GM23338 (cell line): ENCODE data around the gene TMEM200A. TPM values are rescaled to one million over a fixed set of nuclear protein-coding genes. Genes with fewer than 3 reads are reported as not detected.

Experiments
- ATAC-seq: fragments of 200-7000 bp; cut with Tn5 transposase; 3 replicates; pipeline ENCODE4 v1.9.1; 2020
- DNase-seq: peaks from one replicate; pipeline ENCODE4 v3.0.0-alpha.2; 2015; ENCODE audit warnings: low spot score
- H2AFZ ChIP-seq: fragments of 200-600 bp; sonication (generic); 2 replicates; pipeline ENCODE4 v1.8.0; 2016; ENCODE audit warnings: antibody characterized with exemption, mild to moderate bottlenecking, moderate library complexity
- H3F3A ChIP-seq: fragments of 200-600 bp; sonication (generic); replicated peaks from 2 replicates; pipeline ENCODE4 v1.8.0; 2017; ENCODE audit warnings: antibody characterized with exemption, mixed run types, low read depth
- H3K27ac ChIP-seq: fragments of 200-600 bp; sonication (generic); 2 replicates; pipeline ENCODE4 v1.6.1; 2016; ENCODE audit warnings: low read depth
- H3K27me3 ChIP-seq: fragments of 200-600 bp; sonication (generic); 2 replicates; pipeline ENCODE4 v1.8.0; 2016; ENCODE audit warnings: mild to moderate bottlenecking, mixed run types, moderate library complexity; ENCODE audit not compliant: insufficient read depth
- H3K36me3 ChIP-seq: fragments of 200-600 bp; sonication (generic); 2 replicates; pipeline ENCODE4 v1.8.0; 2016; ENCODE audit warnings: mild to moderate bottlenecking; ENCODE audit not compliant: insufficient read depth
- H3K4me1 ChIP-seq: fragments of 200-600 bp; sonication (generic); 2 replicates; pipeline ENCODE4 v1.8.0; 2016; ENCODE audit warnings: mild to moderate bottlenecking, moderate library complexity; ENCODE audit not compliant: insufficient read depth
- H3K4me2 ChIP-seq: fragments of 200-600 bp; sonication (generic); 2 replicates; pipeline ENCODE4 v1.7.1; 2017; ENCODE audit warnings: mixed run types
- H3K4me3 ChIP-seq: fragments of 200-600 bp; sonication (generic); 2 replicates; pipeline ENCODE4 v1.6.1; 2016; ENCODE audit warnings: mixed run types
- H3K79me2 ChIP-seq: fragments of 200-600 bp; sonication (generic); replicated peaks from 2 replicates; pipeline ENCODE4 v1.8.0; 2017; ENCODE audit warnings: mild to moderate bottlenecking; ENCODE audit not compliant: insufficient read depth
- H3K9me2 ChIP-seq: fragments of 200-600 bp; sonication (generic); 2 replicates; pipeline ENCODE4 v1.8.0; 2017; ENCODE audit not compliant: insufficient read depth
- H4K20me1 ChIP-seq: fragments of 200-600 bp; sonication (generic); replicated peaks from 2 replicates; pipeline ENCODE4 v1.8.0; 2017; ENCODE audit warnings: mild to moderate bottlenecking; ENCODE audit not compliant: insufficient read depth
- H3K27ac Mint-ChIP-seq: 2 replicates; pipeline ENCODE4 v1.8.0; 2020; ENCODE audit warnings: inconsistent platforms, mild to moderate bottlenecking, moderate library complexity, mixed read lengths
- H3K27me3 Mint-ChIP-seq: 3 replicates; pipeline ENCODE4 v1.8.0; 2022; ENCODE audit warnings: low read depth, mild to moderate bottlenecking, moderate library complexity, mixed read lengths, inconsistent platforms; ENCODE audit not compliant: insufficient read depth, poor library complexity
- H3K36me3 Mint-ChIP-seq: 3 replicates; pipeline ENCODE4 v1.8.0; 2021; ENCODE audit warnings: low read depth, mild to moderate bottlenecking, inconsistent platforms, moderate library complexity, mixed read lengths
- H3K4me1 Mint-ChIP-seq: 3 replicates; pipeline ENCODE4 v1.8.0; 2020; ENCODE audit warnings: mild to moderate bottlenecking, inconsistent platforms, mixed read lengths
- H3K4me3 Mint-ChIP-seq: 3 replicates; pipeline ENCODE4 v1.8.0; 2021; ENCODE audit warnings: moderate library complexity, mild to moderate bottlenecking, inconsistent platforms, mixed read lengths
- H3K9me3 Mint-ChIP-seq: 3 replicates; pipeline ENCODE4 v1.8.0; 2020; ENCODE audit warnings: moderate library complexity, mild to moderate bottlenecking, inconsistent platforms, mixed read lengths
- CREB1 ChIP-seq: fragments of 250-450 bp; sonication (Bioruptor Pico); IDR thresholded peaks from 2 replicates; pipeline ENCODE4 v1.5.0; 2020; ENCODE audit warnings: low read depth, mild to moderate bottlenecking, moderate library complexity
- CTCF ChIP-seq, 2 experiments: fragments of 200-600 bp in 1 of 2; sonication (generic) in 1 of 2; conservative IDR thresholded peaks; 2 replicates each; pipeline versions ENCODE4 v1.5.1 to v1.6.1; 2016 to 2017; ENCODE audit warnings: antibody characterized with exemption in 2 of 2, low read depth in 2 of 2, mild to moderate bottlenecking in 2 of 2, moderate library complexity in 1 of 2
- EZH2 ChIP-seq: fragments of 200-600 bp; sonication (generic); IDR thresholded peaks from one replicate; pipeline ENCODE4 v1.8.0; 2017; ENCODE audit warnings: antibody characterized with exemption, mild to moderate bottlenecking, low read depth; ENCODE audit not compliant: unreplicated experiment
- EZH2phosphoT487 ChIP-seq: fragments of 200-600 bp; sonication (generic); IDR thresholded peaks from one replicate; pipeline ENCODE4 v1.8.1; 2018; ENCODE audit warnings: antibody characterized with exemption; ENCODE audit not compliant: unreplicated experiment
- JUNB ChIP-seq: IDR thresholded peaks from one replicate; pipeline ENCODE4 v1.6.1; 2016; ENCODE audit warnings: antibody characterized with exemption; ENCODE audit not compliant: unreplicated experiment
- NANOG ChIP-seq: IDR thresholded peaks from 2 replicates; pipeline ENCODE4 v1.6.1; 2016; ENCODE audit warnings: antibody characterized with exemption, borderline replicate concordance
- POLR2AphosphoS5 ChIP-seq: IDR thresholded peaks from 2 replicates; pipeline ENCODE4 v1.6.1; 2016; ENCODE audit warnings: antibody characterized with exemption, low read depth
- REST ChIP-seq: IDR thresholded peaks from one replicate; pipeline ENCODE4 v1.6.1; 2018; ENCODE audit warnings: antibody characterized with exemption; ENCODE audit not compliant: unreplicated experiment
- STAT1 ChIP-seq: IDR thresholded peaks from one replicate; pipeline ENCODE4 v1.6.1; 2016; ENCODE audit warnings: antibody characterized with exemption; ENCODE audit not compliant: unreplicated experiment
- ZNF114 ChIP-seq: fragments of 250-450 bp; sonication (Bioruptor Pico); IDR thresholded peaks from 2 replicates; pipeline ENCODE4 v1.5.0; 2020; ENCODE audit warnings: mild to moderate bottlenecking, moderate library complexity
- ZNF331 ChIP-seq: fragments of 250-450 bp; sonication (Bioruptor Pico); IDR thresholded peaks from 2 replicates; pipeline ENCODE4 v1.5.0; 2020; ENCODE audit warnings: low read depth, mild to moderate bottlenecking, moderate library complexity
- polyA plus RNA-seq: library from polyadenylated mRNA; unstranded; fragments of >200 nt; fragmentation: Nextera tagmentation; extraction: Ambion mirVana; gene quantifications from 2 replicates; pipeline ENCODE4 v1.2.1, GENCODE V29; 2016
- total RNA-seq: library from RNA; depleted of rRNA; stranded (reverse); fragments of >200 nt; shearing (Covaris generic); gene quantifications from 2 replicates; pipeline ENCODE4 v1.2.3, GENCODE V29; 2014
- TF ChIP-seq, protein P1 (sequence below): IDR thresholded peaks from 2 replicates; pipeline ENCODE4 v1.6.1; 2016; ENCODE audit warnings: antibody characterized with exemption
- TF ChIP-seq, protein P2 (sequence below): fragments of 250-450 bp; sonication (Bioruptor Pico); IDR thresholded peaks from 2 replicates; pipeline ENCODE4 v1.5.0; 2020; ENCODE audit warnings: mild to moderate bottlenecking, moderate library complexity

The TMEM200A gene
- total and polyA plus RNA-seq, 2 experiments from 2014 or later = 7.1 to 22.7 TPM

DNA sequence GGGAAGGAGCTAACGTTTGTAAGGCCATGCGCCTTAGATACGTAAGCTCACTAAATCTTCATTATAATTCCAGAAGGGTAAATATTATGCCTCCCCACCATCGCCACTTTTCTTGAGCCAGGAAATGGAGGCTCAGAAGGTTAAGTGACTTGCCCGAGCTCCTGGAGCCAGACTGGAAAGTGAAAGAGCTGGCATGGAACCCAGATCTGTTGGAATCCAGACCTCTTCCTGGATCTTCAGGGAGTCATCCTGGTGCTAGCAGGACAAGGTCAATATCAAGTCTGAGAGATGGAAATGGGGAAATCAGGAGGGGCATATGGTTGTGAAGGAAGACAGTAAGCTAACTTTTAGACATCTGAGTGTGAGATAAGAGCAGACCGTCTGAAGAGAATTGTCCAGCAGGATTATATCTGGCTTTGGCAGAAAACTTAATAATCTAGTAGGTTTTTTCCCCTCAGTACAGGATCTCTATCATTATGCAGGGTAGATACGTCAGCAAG lies 6.2 kb downstream of the TMEM200A start:
- Histone ChIP-seq H3K27me3 (no peaks in the 10 kb centered on the region), H4K20me1 (no peaks in the 10 kb centered on the region), H3K27ac (no peak overlapping the region; the same call in 1 of the 2 replicates), H3K36me3 (no peaks in the 10 kb centered on the region), H3K79me2 (peaks cover 70% of the 10 kb centered on the region), H2AFZ (no peak overlapping the region), H3K4me3 (no peak overlapping the region), H3F3A (no peaks in the 10 kb centered on the region), H3K4me1 (peaks cover 64% of the 10 kb centered on the region), H3K4me2 (no peak overlapping the region), H3K9me2 (no peaks in the 10 kb centered on the region)
- no peak for TF ChIP-seq CTCF (conservative IDR thresholded peaks at IDR 0.05; ENCODE audit: low read depth in 2 of 2)
- no peak for TF ChIP-seq EZH2
- TF ChIP-seq REST = no peak
- no peak for TF ChIP-seq NANOG
- TF ChIP-seq JUNB = no peak
- TF ChIP-seq STAT1 = no peak
- TF ChIP-seq, protein P1, sequence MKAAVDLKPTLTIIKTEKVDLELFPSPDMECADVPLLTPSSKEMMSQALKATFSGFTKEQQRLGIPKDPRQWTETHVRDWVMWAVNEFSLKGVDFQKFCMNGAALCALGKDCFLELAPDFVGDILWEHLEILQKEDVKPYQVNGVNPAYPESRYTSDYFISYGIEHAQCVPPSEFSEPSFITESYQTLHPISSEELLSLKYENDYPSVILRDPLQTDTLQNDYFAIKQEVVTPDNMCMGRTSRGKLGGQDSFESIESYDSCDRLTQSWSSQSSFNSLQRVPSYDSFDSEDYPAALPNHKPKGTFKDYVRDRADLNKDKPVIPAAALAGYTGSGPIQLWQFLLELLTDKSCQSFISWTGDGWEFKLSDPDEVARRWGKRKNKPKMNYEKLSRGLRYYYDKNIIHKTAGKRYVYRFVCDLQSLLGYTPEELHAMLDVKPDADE = no peak
- TF ChIP-seq ZNF114 = no peak
- no peak for TF ChIP-seq ZNF331 (CRISPR knock-in tag)
- no peak for TF ChIP-seq CREB1
- no peak for TF ChIP-seq EZH2phosphoT487
- TF ChIP-seq, protein P2, sequence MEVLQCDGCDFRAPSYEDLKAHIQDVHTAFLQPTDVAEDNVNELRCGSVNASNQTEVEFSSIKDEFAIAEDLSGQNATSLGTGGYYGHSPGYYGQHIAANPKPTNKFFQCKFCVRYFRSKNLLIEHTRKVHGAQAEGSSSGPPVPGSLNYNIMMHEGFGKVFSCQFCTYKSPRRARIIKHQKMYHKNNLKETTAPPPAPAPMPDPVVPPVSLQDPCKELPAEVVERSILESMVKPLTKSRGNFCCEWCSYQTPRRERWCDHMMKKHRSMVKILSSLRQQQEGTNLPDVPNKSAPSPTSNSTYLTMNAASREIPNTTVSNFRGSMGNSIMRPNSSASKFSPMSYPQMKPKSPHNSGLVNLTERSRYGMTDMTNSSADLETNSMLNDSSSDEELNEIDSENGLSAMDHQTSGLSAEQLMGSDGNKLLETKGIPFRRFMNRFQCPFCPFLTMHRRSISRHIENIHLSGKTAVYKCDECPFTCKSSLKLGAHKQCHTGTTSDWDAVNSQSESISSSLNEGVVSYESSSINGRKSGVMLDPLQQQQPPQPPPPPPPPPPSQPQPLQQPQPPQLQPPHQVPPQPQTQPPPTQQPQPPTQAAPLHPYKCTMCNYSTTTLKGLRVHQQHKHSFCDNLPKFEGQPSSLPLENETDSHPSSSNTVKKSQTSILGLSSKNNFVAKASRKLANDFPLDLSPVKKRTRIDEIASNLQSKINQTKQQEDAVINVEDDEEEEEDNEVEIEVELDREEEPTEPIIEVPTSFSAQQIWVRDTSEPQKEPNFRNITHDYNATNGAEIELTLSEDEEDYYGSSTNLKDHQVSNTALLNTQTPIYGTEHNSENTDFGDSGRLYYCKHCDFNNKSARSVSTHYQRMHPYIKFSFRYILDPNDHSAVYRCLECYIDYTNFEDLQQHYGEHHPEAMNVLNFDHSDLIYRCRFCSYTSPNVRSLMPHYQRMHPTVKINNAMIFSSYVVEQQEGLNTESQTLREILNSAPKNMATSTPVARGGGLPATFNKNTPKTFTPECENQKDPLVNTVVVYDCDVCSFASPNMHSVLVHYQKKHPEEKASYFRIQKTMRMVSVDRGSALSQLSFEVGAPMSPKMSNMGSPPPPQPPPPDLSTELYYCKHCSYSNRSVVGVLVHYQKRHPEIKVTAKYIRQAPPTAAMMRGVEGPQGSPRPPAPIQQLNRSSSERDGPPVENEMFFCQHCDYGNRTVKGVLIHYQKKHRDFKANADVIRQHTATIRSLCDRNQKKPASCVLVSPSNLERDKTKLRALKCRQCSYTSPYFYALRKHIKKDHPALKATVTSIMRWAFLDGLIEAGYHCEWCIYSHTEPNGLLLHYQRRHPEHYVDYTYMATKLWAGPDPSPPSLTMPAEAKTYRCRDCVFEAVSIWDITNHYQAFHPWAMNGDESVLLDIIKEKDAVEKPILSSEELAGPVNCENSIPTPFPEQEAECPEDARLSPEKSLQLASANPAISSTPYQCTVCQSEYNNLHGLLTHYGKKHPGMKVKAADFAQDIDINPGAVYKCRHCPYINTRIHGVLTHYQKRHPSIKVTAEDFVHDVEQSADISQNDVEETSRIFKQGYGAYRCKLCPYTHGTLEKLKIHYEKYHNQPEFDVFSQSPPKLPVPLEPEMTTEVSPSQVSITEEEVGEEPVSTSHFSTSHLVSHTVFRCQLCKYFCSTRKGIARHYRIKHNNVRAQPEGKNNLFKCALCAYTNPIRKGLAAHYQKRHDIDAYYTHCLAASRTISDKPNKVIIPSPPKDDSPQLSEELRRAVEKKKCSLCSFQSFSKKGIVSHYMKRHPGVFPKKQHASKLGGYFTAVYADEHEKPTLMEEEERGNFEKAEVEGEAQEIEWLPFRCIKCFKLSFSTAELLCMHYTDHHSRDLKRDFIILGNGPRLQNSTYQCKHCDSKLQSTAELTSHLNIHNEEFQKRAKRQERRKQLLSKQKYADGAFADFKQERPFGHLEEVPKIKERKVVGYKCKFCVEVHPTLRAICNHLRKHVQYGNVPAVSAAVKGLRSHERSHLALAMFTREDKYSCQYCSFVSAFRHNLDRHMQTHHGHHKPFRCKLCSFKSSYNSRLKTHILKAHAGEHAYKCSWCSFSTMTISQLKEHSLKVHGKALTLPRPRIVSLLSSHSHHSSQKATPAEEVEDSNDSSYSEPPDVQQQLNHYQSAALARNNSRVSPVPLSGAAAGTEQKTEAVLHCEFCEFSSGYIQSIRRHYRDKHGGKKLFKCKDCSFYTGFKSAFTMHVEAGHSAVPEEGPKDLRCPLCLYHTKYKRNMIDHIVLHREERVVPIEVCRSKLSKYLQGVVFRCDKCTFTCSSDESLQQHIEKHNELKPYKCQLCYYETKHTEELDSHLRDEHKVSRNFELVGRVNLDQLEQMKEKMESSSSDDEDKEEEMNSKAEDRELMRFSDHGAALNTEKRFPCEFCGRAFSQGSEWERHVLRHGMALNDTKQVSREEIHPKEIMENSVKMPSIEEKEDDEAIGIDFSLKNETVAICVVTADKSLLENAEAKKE (CRISPR knock-in tag) = no peak
- no peak for TF ChIP-seq POLR2AphosphoS5
- peaks cover 52% of the 10 kb centered on the region for H3K4me1 Mint-ChIP-seq
- H3K36me3 Mint-ChIP-seq = no peaks in the 10 kb centered on the region; the same call in 2 of the 3 replicates
- DNase-seq = no peak
- no peak overlapping the region for H3K27ac Mint-ChIP-seq
- H3K4me3 Mint-ChIP-seq = no peak overlapping the region
- ATAC-seq = no peak
- no peaks in the 10 kb centered on the region for H3K9me3 Mint-ChIP-seq
- H3K27me3 Mint-ChIP-seq = peaks cover under 1% of the 10 kb centered on the region
